Small intestine (tissue), 7 donors: ENCODE measurements around the gene CRELD2. TPM values are rescaled to one million over a fixed set of nuclear protein-coding genes. Genes with fewer than 3 reads are reported as not detected.
A peak's percentile ranks its signal among the peaks of the same experiment; 100 is the strongest.

Source experiments
- DNase-seq, 2 donors: peaks; one replicate each; pipeline versions ENCODE4 v3.0.0 to v3.0.0-alpha.2; 2013
- FAIRE-seq: peaks from 2 replicates; lab custom pipeline; 2012; peaks lifted over from hg19 to GRCh38; lab: Jason Lieb, UNC
- H3K27ac ChIP-seq, 3 donors: one replicate each; pipeline ENCODE4 v1.5.1; 2013; ENCODE audit warnings: low read length in 2 of 3, mild to moderate bottlenecking in 2 of 3, control low read depth in 1 of 3, inconsistent platforms in 1 of 3, low read depth in 1 of 3, moderate library complexity in 1 of 3
- H3K27me3 ChIP-seq, 3 donors: one replicate each; pipeline ENCODE4 v1.6.1; 2013; ENCODE audit warnings: low read length in 3 of 3, inconsistent platforms in 1 of 3; ENCODE audit not compliant: control insufficient read depth in 3 of 3, insufficient read depth in 3 of 3
- H3K36me3 ChIP-seq, 3 donors: one replicate each; pipeline ENCODE4 v1.6.1; 2013; ENCODE audit warnings: low read length in 3 of 3, inconsistent platforms in 1 of 3, low read depth in 1 of 3, mild to moderate bottlenecking in 1 of 3, moderate library complexity in 1 of 3; ENCODE audit not compliant: control insufficient read depth in 3 of 3, insufficient read depth in 2 of 3
- H3K4me1 ChIP-seq, 3 donors: one replicate each; pipeline ENCODE4 v1.6.1; 2013; ENCODE audit warnings: low read length in 2 of 3, inconsistent platforms in 1 of 3, low read depth in 1 of 3, mild to moderate bottlenecking in 1 of 3, moderate library complexity in 1 of 3; ENCODE audit not compliant: control insufficient read depth in 3 of 3, insufficient read depth in 2 of 3
- H3K4me3 ChIP-seq, 3 donors: one replicate each; pipeline ENCODE4 v1.5.1; 2013; ENCODE audit warnings: low read length in 3 of 3, control low read depth in 1 of 3, inconsistent platforms in 1 of 3, low read depth in 1 of 3, mild to moderate bottlenecking in 1 of 3, moderate library complexity in 1 of 3
- H3K9me3 ChIP-seq, 2 donors: one replicate each; pipeline ENCODE4 v1.6.1; 2013; ENCODE audit warnings: low read depth in 1 of 2, low read length in 1 of 2; ENCODE audit not compliant: control insufficient read depth in 2 of 2, insufficient read depth in 1 of 2
- WGBS, 3 donors: extraction: QIAGEN DNeasy Blood & Tissue Kit; methylation state at CpG; one replicate each; pipeline ENCODE4 v1.1.7; 2013; 5-methylcytosine and 5-hydroxymethylcytosine counted together
- polyA plus RNA-seq, 4 donors: library from polyadenylated mRNA; stranded (reverse) in 3 of 4; unstranded in 1 of 4; fragments of 200-250 nt in 3 of 4; fragments of 120-200 nt in 1 of 4; gene quantifications; one replicate each; pipeline versions ENCODE4 v1.2.1 to v1.2.3, GENCODE V29; 2013
- donor health status: healthy with polysubstance abuse.
- donor health status: control.
- donor health status: control.
- donor health status: Bipolar disorder and iron deficiency.
- donor health status: healthy.

Gene CRELD2
- polyA plus RNA-seq, 4 donors, result 11.9 to 107 (median 21.8) TPM

DNA sequence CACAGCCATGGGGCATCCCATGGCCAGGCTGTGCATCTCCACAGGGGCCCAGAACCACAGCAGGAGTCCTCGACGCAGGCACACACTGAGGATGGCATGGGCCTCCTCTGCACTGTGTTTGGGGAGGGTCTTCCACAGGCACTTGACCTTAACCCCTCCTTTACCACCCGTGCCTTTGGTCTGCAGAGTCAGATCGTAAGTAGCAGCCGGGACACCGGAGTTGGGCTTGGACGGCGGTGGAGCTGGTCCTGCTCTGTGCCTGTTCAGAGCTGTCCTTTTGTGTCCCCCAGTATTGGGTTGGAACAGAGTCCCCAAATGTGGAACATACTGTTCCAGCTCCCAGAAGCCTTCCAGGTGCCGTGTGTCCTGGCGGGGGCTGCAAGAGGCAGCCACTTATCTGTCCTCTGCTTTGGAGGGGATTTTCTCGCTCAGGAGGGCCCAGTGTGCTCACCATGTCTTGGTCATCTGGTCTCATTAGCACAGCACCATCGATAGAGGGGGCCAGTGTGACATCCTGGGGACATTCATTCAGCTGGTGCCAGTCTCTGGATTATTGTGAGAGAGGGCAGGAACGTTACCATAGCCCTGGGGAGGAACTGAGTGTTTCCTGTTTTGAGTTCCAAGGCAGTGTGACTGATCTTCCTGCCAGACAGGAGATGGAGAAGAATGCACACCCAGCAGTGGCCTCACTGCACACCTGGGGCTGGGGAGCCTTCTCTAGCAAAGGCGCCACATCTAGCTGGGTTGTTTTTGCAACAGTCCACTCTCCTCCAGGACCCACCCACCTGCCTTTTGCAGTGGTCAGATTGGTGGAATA lies 12.4 kb downstream of the CRELD2 start:
- H3K4me1 ChIP-seq, result peaks cover 0 to 9% (median 3%) of the 10 kb centered on the region in 3 donors
- peak; percentile 81 to 90 for DNase-seq
- peaks cover 0 to 8% (median 0%) of the 10 kb centered on the region in 3 donors for H3K27me3 ChIP-seq
- peak overlapping the region in 1 of 3 donors; percentile 68 for H3K27ac ChIP-seq
- no peaks in the 10 kb centered on the region for H3K9me3 ChIP-seq
- 47 to 50% (median 48%) methylated on average over 14 of the region's 14 CpGs for WGBS, 3 donors
- no peak overlapping the region for H3K4me3 ChIP-seq
- peaks cover 0 to 4% (median 0%) of the 10 kb centered on the region in 3 donors for H3K36me3 ChIP-seq
- no peak for FAIRE-seq

DNA sequence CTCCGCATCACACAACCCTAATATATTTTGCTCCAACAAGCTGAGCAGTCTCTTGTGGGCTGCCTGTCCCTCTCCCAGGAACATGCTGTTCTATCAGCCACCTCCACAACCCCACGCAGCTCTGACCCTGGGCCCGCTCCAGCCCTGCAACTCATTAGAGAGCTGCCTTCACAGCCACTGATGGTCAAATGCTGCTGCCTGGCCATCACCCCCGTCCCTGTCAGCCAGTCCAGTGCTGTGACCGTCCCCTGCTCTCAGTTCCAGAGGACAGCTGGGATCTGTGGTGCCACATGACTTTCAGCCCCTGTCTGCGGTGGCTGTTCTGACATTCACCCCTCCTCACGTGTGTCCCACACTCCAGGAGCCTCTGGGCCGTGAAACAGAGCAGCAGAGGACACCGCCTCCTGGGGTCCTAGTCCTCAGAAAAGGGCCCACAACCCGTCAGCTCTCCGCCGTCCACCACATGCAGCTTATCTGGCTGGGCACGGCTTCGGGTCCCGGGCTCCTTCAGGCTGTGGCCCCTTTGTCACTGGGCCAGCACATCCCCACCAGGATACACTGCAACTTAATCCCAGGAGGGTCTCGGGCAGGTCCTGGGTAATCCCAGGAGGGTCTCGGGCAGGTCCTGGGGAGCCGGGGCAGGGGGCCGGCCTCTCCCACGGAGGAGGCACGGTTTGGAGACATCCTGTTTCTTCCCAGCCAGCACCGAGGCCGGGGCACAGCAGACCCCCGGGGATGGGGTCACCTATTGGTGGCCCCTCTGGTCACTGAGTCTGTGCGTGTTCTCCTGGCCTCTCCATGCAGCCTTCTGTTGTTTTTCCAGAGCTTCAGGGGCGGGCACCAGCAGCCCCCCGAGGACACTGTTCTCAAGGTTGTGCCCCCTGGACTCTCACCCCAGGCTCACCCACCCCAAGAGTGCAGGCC lies 15.1 kb downstream of the CRELD2 start:
- H3K4me3 ChIP-seq, result no peak overlapping the region
- H3K27ac ChIP-seq, result peak overlapping the region in 2 of 3 donors; percentile 24 to 87
- H3K36me3 ChIP-seq, result no peaks in the 10 kb centered on the region
- H3K4me1 ChIP-seq, result peaks cover 0 to 17% (median 3%) of the 10 kb centered on the region in 3 donors
- H3K9me3 ChIP-seq, result no peaks in the 10 kb centered on the region
- WGBS, 3 donors, result 73 to 78% (median 76%) methylated on average over 27 of the region's 27 CpGs
- FAIRE-seq (no peak), DNase-seq (no peak)
- peaks cover 0 to 8% (median 0%) of the 10 kb centered on the region in 3 donors for H3K27me3 ChIP-seq

DNA sequence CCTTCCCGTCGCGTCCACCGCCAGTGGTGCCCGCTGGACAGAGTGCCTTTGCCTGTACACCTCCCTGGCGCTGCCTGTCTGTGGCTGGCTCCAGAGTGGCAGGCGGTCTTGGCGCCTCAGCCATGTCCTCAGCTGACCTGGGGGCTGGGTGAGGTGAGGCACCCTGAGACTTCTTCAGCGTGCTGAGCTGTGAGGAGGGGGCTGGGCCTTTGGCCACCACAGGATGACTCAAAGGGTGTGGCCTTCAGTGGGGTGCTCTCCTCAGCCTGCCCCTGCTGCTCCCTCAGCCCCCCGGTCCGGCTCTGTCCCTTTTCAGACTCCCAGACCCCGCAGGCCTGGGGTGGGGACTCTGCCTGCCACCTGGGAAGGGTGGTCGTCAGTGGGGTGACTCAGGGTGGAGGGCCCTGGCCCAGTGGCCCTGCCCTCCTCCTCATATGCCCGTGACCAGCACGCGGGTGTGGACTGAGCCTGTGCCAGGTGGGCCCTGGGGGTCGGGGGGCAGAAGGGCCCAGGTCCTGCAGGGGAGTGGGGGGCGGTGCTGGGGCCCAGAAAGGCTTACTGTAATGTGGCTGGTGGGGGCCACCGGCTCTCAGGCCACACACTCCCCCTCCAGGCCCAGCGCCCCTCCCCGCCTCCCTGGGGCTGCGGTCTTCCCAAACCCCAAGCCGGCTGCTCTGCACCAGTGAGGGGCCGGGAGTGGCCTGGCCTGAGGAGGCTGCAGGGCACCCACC lies 15.9 kb downstream of the CRELD2 start:
- DNase-seq (peak in 1 of 2 donors; percentile 49), FAIRE-seq (no peak)
- Histone ChIP-seq H3K4me1 (peaks cover 0 to 17% (median 3%) of the 10 kb centered on the region in 3 donors), H3K36me3 (no peaks in the 10 kb centered on the region), H3K27ac (peak overlapping the region; percentile 42 to 87 (median 62)), H3K27me3 (peaks cover 0 to 3% (median 0%) of the 10 kb centered on the region in 3 donors), H3K4me3 (peak overlapping the region in 2 of 3 donors; percentile 33 to 39), H3K9me3 (no peaks in the 10 kb centered on the region)
- WGBS, 3 donors, result 41 to 47% (median 43%) methylated on average over 23 to 24 of the region's 24 CpGs

DNA sequence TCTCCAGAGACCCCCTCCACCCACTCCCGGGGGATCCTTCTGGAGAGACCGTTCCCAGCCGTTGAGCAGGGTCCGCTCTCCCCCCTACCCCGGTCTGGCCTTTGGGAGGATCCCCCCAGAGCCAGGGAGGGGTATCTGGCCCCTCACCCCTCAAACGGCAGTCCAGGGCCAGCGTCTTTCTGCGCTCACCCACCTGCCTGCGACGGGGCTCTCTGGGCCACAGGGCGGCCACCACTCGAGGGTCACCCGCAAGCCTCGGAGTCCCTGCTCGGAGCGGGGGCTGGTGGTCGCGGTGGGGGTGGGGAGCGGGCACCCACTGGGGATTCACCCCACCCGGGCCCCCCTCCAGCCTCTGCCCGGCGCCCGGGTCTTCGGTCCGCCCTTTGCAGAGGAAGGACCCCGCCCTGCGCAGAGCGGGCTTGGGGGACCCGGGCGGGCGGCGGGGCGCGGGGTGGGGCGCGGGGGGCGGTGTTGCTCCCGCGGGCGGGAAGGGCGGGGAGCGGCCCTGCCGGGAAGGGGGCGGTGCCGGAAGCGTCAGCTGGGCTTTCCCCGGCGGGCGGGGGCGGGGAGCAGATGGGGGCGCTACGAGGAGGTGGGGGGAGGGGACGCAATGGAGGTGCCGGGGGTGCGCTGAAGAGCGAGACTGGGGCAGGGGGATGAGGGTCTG lies 16.6 kb downstream of the CRELD2 start:
- Histone ChIP-seq H3K27ac (peak overlapping the region; percentile 42 to 87 (median 62)), H3K4me3 (peak overlapping the region in 2 of 3 donors; percentile 33 to 39), H3K27me3 (no peaks in the 10 kb centered on the region), H3K9me3 (no peaks in the 10 kb centered on the region), H3K36me3 (no peaks in the 10 kb centered on the region), H3K4me1 (peaks cover 0 to 13% (median 3%) of the 10 kb centered on the region in 3 donors)
- FAIRE-seq, result no peak
- 5 to 9% (median 9%) methylated on average over 33 to 56 of the region's 56 CpGs for WGBS, 3 donors
- DNase-seq, result peak in 1 of 2 donors; percentile 80

DNA sequence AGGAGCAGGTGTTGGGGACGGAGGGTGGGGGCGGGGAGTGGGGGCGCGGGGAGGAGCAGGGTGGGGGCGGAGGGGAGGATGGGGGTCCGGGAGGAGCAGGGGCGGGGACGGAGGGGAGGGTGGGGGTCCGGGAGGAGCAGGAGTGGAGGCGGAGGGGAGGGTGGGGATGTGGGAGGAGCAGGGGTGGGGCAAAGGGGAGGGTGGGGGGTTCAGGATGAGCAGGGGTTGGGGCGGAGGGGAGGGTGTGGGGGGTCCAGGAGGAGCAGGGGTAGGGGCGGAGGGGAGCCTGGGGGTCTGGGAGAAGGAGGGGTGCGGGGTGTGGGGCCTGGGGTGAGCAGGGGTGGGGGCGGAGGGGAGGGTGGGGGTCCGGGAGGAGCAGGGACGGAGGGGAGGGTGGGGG lies 17.1 kb downstream of the CRELD2 start:
- Histone ChIP-seq H3K4me1 (peaks cover 0 to 13% (median 3%) of the 10 kb centered on the region in 3 donors), H3K4me3 (peak overlapping the region in 2 of 3 donors; percentile 16 to 39), H3K36me3 (no peaks in the 10 kb centered on the region), H3K27ac (no peak overlapping the region), H3K27me3 (no peaks in the 10 kb centered on the region), H3K9me3 (no peaks in the 10 kb centered on the region)
- FAIRE-seq (no peak), DNase-seq (no peak)
- 3 to 14% (median 7%) methylated on average over 5 to 15 of the region's 16 CpGs for WGBS, 3 donors

DNA sequence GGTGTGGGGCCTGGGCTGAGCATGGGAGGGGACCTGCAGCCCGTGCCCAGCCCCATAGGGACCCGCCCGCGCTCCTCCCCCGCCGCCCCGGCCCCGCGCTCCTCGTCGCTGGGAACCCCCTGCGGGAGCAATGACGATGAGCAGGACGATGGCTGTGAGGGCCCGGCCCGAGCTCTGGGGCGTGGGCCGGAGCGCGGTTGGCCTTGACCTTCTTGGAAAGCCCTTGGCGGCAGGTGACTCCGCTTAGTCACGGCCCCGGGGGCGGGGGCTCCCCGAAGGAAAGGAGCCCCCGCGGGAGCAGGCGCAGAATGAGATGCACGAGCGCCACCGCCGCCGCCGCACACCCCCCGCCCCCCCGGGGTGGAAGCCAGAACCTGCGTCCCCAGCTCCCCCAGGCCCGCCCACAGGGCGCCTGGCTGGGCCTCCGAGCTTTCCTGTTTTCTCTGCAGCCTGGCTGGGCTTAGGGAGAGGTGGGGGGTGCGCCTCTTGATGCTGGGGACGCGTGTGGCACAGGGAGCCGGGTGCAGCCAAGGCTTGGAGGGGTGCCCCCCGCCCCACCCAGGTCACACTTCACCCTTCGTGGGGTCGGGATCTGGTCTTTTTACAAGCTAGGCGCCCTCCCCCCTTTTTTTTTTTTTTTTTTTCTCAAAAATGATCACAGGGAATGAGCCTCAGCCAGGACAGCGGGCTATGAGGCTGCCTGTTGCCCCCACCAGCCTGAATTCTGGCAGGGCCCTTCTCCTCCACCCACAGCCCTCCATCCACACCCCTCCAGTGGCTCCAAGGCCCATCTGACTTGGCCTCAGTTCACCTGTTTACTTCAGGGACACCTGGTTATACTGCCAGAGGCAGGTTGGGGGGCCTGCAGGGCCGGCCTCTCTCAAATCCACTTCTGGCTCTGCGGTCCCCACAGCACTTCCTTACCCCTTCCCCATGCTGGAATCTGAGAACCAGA lies 17.9 kb downstream of the CRELD2 start:
- no peaks in the 10 kb centered on the region for H3K9me3 ChIP-seq
- peaks cover 0 to 13% (median 3%) of the 10 kb centered on the region in 3 donors for H3K4me1 ChIP-seq
- peak overlapping the region; percentile 16 to 76 (median 21) for H3K27ac ChIP-seq
- H3K4me3 ChIP-seq, result peak overlapping the region; percentile 16 to 39 (median 28)
- 5 to 12% (median 8%) methylated on average over 23 to 52 of the region's 52 CpGs for WGBS, 3 donors
- no peaks in the 10 kb centered on the region for H3K36me3 ChIP-seq
- DNase-seq (peak; percentile 68 to 86), FAIRE-seq (no peak)
- H3K27me3 ChIP-seq, result no peaks in the 10 kb centered on the region
